ENCODE measurements around the gene FBXO4.

FBXO4 gene

GRCh38 chr5:41924872-41925554 lies at the start of gene FBXO4:
FBXO4 (plus strand) TSS chr5:41925281; CDS start chr5:41925310, 29 bp downstream.
- DNase-seq (ENCODE audit: low read depth, low spot score) = peak; percentile 72

- DNase-seq (ENCODE audit: low read depth, low spot score) = no peak
Measured at GRCh38 chr5:41876678-41877077, 48.4 kb upstream of the FBXO4 start.

- DNase-seq (ENCODE audit: low read depth, low spot score) = no peak
Measured at GRCh38 chr5:41877408-41877807, 47.7 kb upstream of the FBXO4 start.

GRCh38 chr5:41878173-41878572 lies 46.9 kb upstream of the FBXO4 start:
- no peak for DNase-seq (ENCODE audit: low read depth, low spot score)

- no peak for DNase-seq (ENCODE audit: low read depth, low spot score)
Measured at GRCh38 chr5:41878643-41879478, 46.2 kb upstream of the FBXO4 start.

GRCh38 chr5:41882765-41883164 lies 42.3 kb upstream of the FBXO4 start:
- DNase-seq (ENCODE audit: low read depth, low spot score) = no peak

GRCh38 chr5:41883243-41883642 lies 41.8 kb upstream of the FBXO4 start:
- no peak for DNase-seq (ENCODE audit: low read depth, low spot score)

GRCh38 chr5:41883936-41884335 lies 41.1 kb upstream of the FBXO4 start:
- no peak for DNase-seq (ENCODE audit: low read depth, low spot score)

GRCh38 chr5:41885286-41885685 lies 39.8 kb upstream of the FBXO4 start:
- no peak for DNase-seq (ENCODE audit: low read depth, low spot score)

- DNase-seq (ENCODE audit: low read depth, low spot score) = no peak
Measured at GRCh38 chr5:41891066-41891707, 33.9 kb upstream of the FBXO4 start.

GRCh38 chr5:41892031-41892430 lies 33.0 kb upstream of the FBXO4 start:
- no peak for DNase-seq (ENCODE audit: low read depth, low spot score)

- DNase-seq (ENCODE audit: low read depth, low spot score) = no peak
Measured at GRCh38 chr5:41893074-41893851, 31.8 kb upstream of the FBXO4 start.

- no peak for DNase-seq (ENCODE audit: low read depth, low spot score)
Measured at GRCh38 chr5:41896230-41896629, 28.9 kb upstream of the FBXO4 start.

- no peak for DNase-seq (ENCODE audit: low read depth, low spot score)
Measured at GRCh38 chr5:41903382-41903891, 21.6 kb upstream of the FBXO4 start.

GRCh38 chr5:41903892-41904799 lies 20.9 kb upstream of the FBXO4 start, which contains the start of gene RIMOC1:
RIMOC1 (plus strand) TSS chr5:41904344; CDS start chr5:41904368, 24 bp downstream.
- DNase-seq (ENCODE audit: low read depth, low spot score) = peak; percentile 96

- no peak for DNase-seq (ENCODE audit: low read depth, low spot score)
Measured at GRCh38 chr5:41906151-41906550, 18.9 kb upstream of the FBXO4 start.

- DNase-seq (ENCODE audit: low read depth, low spot score) = no peak
Measured at GRCh38 chr5:41908374-41909079, 16.6 kb upstream of the FBXO4 start.

- no peak for DNase-seq (ENCODE audit: low read depth, low spot score)
Measured at GRCh38 chr5:41918105-41918504, 7.0 kb upstream of the FBXO4 start.

- no peak for DNase-seq (ENCODE audit: low read depth, low spot score)
Measured at GRCh38 chr5:41921166-41921565, 3.9 kb upstream of the FBXO4 start.

- DNase-seq (ENCODE audit: low read depth, low spot score) = no peak
Measured at GRCh38 chr5:41921874-41922273, 3.2 kb upstream of the FBXO4 start.

Measured in activated naive CD8-positive, alpha-beta T cell treated with anti-CD3 and anti-CD28 coated beads, Interleukin-2, amount 50 U/mL, for 16 hours (primary cell).